GM18858 (cell line): ENCODE data around the gene TSNAX.
"Not testable (repeated sequence)": the region's sequence is repeated elsewhere in the genome, so short reads cannot be mapped to it uniquely, and the experiment has no call there.

Experiments used
- ATAC-seq: cut with Tn5 transposase; IDR thresholded peaks from one replicate; pipeline ENCODE4 v1.9.1; 2021; ENCODE audit not compliant: unreplicated experiment

TSNAX gene

DNA sequence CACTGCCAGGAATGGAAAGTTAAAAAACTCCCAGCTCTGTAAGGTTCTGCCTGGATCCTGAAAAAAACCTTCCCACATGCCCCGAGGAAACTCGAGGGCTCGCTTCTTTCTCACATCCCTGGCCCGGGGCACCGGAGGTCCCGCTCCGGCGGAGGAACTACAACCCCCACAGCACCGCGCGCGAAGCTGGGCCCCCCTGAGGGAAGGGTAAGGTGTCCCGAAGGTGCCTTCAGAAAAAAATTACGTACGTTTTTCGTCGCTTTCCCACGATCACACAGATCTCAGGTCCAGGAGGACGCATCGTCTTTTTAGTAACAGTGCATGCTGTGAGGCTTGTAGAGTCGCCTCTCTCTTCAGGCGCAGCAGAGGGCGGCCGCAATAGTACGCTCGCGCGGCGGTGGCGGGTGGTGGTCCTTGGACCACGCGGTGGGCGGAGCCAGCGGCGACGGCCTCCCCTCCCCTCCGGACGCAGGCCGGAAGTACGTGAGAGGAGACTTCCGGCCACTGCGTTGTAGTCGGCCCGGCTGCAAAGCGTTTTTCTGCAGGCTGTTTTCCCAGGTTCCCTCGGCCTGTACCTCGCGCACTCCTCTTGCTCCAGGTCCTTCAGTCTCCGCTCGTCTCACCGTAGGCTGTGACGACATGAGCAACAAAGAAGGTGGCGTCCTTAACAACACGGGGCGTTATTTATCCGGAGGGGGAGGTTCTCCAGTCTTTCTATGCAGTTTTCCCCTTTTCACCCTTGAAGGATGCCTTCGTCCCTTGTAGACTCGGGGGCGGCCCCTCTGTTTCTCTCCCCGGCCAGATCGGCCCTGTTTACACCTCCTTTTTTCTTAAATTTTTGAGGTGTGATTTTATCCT lies at the start of gene TSNAX:
TSS of gene TSNAX (plus strand) at position 498 of the 858 bp plus-strand sequence. CDS start at position 640, 142 bp downstream.
- peak; percentile 87 for ATAC-seq

DNA sequence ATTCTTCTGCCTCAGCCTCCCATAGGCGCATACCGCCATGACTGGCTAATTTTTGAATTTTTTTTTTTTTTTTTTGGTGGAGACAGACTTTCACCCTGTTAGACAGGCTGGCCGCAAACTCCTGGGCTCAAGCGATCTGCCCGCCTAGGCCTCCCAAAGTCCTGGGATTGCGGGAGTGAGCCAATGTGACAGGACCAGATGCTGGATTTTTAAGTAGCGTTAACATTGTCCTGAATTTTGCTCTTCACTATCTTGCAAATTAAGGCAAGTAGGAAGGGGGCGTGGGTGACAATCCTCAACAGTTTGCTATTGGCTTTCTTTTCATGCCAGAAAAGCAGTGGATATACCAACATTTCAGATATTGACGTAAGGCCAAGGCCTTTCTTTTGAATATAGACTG lies 49.7 kb upstream of the TSNAX start:
- no peak for ATAC-seq

- ATAC-seq, result no peak
Measured at GRCh38 chr1:231480008-231480407, 48.5 kb upstream of the TSNAX start.

- no peak for ATAC-seq
Measured at GRCh38 chr1:231481289-231481688, 47.2 kb upstream of the TSNAX start.

GRCh38 chr1:231485029-231485784 lies 43.3 kb upstream of the TSNAX start:
- no peak for ATAC-seq

- ATAC-seq, result no peak
Measured at GRCh38 chr1:231487019-231487418, 41.5 kb upstream of the TSNAX start.

DNA sequence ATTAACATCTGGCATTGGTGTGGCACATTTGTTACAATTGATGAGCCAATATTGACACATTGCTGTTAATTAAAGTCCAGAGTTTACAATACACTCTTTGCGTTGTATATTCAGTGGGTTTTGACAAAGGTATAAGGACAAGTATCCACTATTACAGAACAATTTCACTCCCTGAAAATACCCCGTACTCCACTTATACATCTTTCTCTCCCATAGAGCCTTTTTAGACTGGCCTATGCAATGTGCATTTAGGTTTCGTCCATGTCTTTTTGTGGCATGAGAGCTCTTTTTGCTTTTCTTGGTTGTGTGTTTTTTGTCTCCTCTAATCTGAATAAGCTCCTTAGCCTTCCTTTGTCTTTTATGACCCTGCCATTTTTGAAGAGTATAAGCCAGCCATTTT lies 40.6 kb upstream of the TSNAX start:
- no peak for ATAC-seq

GRCh38 chr1:231493421-231494185 lies 34.9 kb upstream of the TSNAX start:
- ATAC-seq, result no peak

GRCh38 chr1:231494439-231495110 lies 33.9 kb upstream of the TSNAX start:
- ATAC-seq, result no peak

- no peak for ATAC-seq
Measured at GRCh38 chr1:231497629-231498152, 30.8 kb upstream of the TSNAX start.

DNA sequence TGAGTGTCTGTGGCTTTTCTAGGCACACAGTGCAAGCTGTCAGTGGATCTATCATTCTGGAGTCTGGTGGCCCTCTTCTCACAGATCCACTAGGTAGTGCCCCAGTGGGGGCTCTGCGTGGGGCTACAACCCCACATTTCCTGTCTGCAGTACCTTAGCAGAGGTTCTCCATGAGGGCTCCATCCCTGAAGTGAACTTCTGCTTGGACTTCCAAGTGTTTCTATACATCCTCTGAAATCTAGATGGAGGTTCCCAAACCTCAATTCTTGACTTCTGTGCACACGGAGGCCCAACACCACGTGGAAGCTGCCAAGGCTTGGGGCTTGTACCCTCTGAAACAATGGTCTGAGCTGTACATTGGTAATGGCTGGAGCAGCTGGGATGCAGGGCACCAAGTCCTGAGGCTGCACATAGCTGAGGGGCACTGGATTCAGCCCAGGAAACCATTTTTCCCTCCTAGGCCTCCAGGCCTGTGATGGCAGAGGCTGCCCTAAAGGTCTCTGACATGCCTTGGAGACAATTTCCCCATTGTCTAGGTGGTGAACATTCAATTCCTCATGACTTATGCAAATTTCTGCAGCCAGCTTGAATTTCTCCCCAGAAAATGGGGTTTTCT lies 29.2 kb upstream of the TSNAX start:
- no peak for ATAC-seq

DNA sequence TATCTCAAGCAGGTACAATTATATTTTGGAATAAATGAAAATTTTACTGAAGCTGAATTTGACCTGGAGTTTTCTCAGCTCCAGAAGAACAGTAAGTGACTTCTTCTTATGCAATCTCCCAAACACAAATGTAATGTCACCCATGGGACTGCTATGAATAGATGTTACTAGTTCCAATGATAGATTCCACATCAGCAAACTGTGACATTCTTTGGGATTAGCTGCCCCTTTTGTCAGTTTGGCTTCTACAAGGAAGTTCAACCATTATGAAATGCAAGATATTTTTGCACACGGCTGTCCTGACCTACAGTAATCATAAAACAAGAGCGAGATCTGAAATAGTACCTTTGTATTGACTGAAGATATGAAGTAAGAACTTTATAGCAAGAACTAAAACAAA lies 27.8 kb upstream of the TSNAX start:
- ATAC-seq, result no peak

- ATAC-seq, result not testable (repeated sequence)
Measured at GRCh38 chr1:231503168-231503567, 25.3 kb upstream of the TSNAX start.

GRCh38 chr1:231507476-231508355 lies 20.8 kb upstream of the TSNAX start:
- peak; percentile 43 for ATAC-seq

DNA sequence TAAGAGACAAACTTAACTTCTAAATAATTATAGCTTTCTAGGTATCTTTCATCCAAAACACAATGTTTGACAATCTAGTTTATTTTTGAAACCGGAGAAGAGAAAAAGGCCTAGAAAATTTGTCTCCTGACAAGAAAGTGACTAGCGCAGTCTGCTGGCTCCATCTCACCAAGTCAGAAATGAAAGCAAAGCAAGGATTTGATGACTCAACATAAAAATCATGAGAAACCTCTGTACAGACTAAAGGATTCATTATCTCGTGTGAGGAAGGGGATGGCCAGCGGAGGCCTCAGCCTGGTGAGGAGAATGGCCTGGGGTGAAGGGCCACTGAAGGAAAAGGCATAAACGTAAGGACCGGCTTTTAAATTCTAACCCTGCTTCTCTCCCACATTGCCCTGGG lies 20.0 kb upstream of the TSNAX start:
- ATAC-seq, result no peak

GRCh38 chr1:231508941-231509340 lies 19.5 kb upstream of the TSNAX start:
- no peak for ATAC-seq

GRCh38 chr1:231512147-231512698 lies 16.2 kb upstream of the TSNAX start:
- ATAC-seq, result no peak

DNA sequence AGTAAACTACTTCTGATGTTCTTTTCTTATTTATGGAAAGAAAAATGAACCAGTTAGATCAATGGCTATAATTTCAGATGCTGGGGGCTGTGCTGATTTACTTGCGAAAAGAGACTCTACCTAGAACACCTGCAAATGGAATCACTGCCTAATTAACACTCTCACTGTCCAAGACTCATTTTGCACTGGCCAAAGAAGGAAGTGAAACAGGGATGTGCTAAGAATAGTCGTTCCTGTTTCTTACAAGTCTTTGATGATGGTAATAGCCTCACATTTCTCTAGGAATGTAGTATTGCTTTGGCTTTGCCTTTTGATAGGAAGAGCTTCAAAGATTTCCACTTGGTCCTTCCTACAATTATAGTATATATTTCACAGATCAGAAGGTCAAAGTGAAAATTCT lies 12.7 kb upstream of the TSNAX start:
- ATAC-seq, result peak; percentile 48

DNA sequence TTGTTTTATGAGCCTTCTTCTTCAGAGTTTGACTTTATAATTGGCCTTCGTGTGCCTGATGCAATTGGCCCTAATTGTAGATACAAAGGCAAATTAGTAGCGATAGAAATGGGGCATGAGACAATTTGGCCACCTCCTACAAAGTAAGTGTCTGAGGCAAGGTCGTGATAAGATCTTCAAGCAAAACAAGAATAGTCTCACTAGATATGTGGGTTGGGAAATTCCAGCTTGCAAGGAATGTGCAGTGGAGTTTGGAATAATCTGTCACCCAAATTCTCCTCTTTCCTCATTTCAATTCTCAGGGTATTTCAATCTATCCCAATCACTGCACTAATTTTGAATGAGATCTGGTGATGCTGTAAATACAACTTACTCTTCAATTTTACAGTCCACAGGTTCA lies 11.4 kb upstream of the TSNAX start:
- ATAC-seq, result no peak
